DOHH2 (cell line): ENCODE results near the gene RAD51.
A peak's percentile ranks its signal among the peaks of the same experiment; 100 is the strongest.
"Not testable (repeated sequence)": the region's sequence is repeated elsewhere in the genome, so short reads cannot be mapped to it uniquely, and the experiment has no call there.

Source experiments
- H3F3A ChIP-seq: fragments of 200-600 bp; sonication (generic), shearing (Covaris generic); 2 replicates; pipeline ENCODE4 v1.6.0; 2016; ENCODE audit warnings: antibody characterized with exemption, mild to moderate bottlenecking; ENCODE audit not compliant: control insufficient read depth, insufficient read depth
- H3K27ac ChIP-seq: fragments of 200-600 bp; sonication (generic); 2 replicates; pipeline ENCODE4 v1.5.1; 2014; ENCODE audit warnings: low read depth, mild to moderate bottlenecking, low read length, moderate library complexity
- H3K27me3 ChIP-seq: fragments of 200-600 bp; sonication (generic); 2 replicates; pipeline ENCODE4 v1.6.1; 2014; ENCODE audit warnings: mild to moderate bottlenecking, low read length, mixed read lengths; ENCODE audit not compliant: control insufficient read depth
- H3K36me3 ChIP-seq: fragments of 200-600 bp; sonication (generic); 2 replicates; pipeline ENCODE4 v1.6.1; 2014; ENCODE audit warnings: mild to moderate bottlenecking, low read length, moderate library complexity, mixed read lengths; ENCODE audit not compliant: control insufficient read depth
- H3K4me1 ChIP-seq: fragments of 200-600 bp; sonication (generic); 2 replicates; pipeline ENCODE4 v1.6.1; 2014; ENCODE audit warnings: mild to moderate bottlenecking, low read length, mixed read lengths; ENCODE audit not compliant: control insufficient read depth
- H3K4me2 ChIP-seq: fragments of 200-600 bp; sonication (generic); 2 replicates; pipeline ENCODE4 v1.6.0; 2014; ENCODE audit warnings: mild to moderate bottlenecking, low read length, moderate library complexity
- H3K4me3 ChIP-seq: fragments of 200-600 bp; sonication (generic); 2 replicates; pipeline ENCODE4 v1.5.1; 2014; ENCODE audit warnings: mild to moderate bottlenecking, low read length, mixed read lengths
- H3K79me2 ChIP-seq: fragments of 200-600 bp; sonication (generic); 2 replicates; pipeline ENCODE4 v1.6.1; 2014; ENCODE audit warnings: mild to moderate bottlenecking, low read length, mixed read lengths; ENCODE audit not compliant: control insufficient read depth
- H3K9me2 ChIP-seq: fragments of 200-600 bp; sonication (generic); replicated peaks from 2 replicates; pipeline ENCODE4 v1.6.1; 2014; ENCODE audit warnings: mild to moderate bottlenecking, low read length, mixed read lengths; ENCODE audit not compliant: control insufficient read depth
- H3K9me3 ChIP-seq: fragments of 200-600 bp; sonication (generic); 2 replicates; pipeline ENCODE4 v1.6.1; 2014; ENCODE audit warnings: antibody characterized with exemption, low read length, mixed read lengths; ENCODE audit not compliant: control insufficient read depth, insufficient read depth
- H4K20me1 ChIP-seq: fragments of 200-600 bp; sonication (generic); 2 replicates; pipeline ENCODE4 v1.6.0; 2014; ENCODE audit warnings: low read depth, mild to moderate bottlenecking, antibody characterized with exemption, low read length, moderate library complexity; ENCODE audit not compliant: control insufficient read depth, insufficient read depth
- EZH2phosphoT487 ChIP-seq: fragments of 200-600 bp; sonication (generic); IDR thresholded peaks from 2 replicates; pipeline ENCODE4 v1.6.1; 2017; ENCODE audit warnings: borderline replicate concordance, mild to moderate bottlenecking, antibody characterized with exemption, low read length, moderate library complexity, mixed read lengths
- TF ChIP-seq, protein P1 (sequence below): fragments of 200-600 bp; sonication (generic); IDR thresholded peaks from one replicate; pipeline ENCODE4 v1.5.1; 2014; ENCODE audit warnings: antibody characterized with exemption, mild to moderate bottlenecking, low read depth, low read length; ENCODE audit not compliant: poor library complexity, severe bottlenecking

Gene RAD51

GRCh38 chr15:40664909-40665308 lies 30.1 kb upstream of the RAD51 start:
- H3K9me3 ChIP-seq: no peaks in the 10 kb centered on the region
- no peak for TF ChIP-seq EZH2phosphoT487
- TF ChIP-seq, protein P1, sequence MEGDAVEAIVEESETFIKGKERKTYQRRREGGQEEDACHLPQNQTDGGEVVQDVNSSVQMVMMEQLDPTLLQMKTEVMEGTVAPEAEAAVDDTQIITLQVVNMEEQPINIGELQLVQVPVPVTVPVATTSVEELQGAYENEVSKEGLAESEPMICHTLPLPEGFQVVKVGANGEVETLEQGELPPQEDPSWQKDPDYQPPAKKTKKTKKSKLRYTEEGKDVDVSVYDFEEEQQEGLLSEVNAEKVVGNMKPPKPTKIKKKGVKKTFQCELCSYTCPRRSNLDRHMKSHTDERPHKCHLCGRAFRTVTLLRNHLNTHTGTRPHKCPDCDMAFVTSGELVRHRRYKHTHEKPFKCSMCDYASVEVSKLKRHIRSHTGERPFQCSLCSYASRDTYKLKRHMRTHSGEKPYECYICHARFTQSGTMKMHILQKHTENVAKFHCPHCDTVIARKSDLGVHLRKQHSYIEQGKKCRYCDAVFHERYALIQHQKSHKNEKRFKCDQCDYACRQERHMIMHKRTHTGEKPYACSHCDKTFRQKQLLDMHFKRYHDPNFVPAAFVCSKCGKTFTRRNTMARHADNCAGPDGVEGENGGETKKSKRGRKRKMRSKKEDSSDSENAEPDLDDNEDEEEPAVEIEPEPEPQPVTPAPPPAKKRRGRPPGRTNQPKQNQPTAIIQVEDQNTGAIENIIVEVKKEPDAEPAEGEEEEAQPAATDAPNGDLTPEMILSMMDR: no peak

GRCh38 chr15:40676290-40676689 lies 18.7 kb upstream of the RAD51 start:
- H3F3A ChIP-seq: not testable (repeated sequence)
- peaks cover 29% of the 10 kb centered on the region for H3K4me1 ChIP-seq

More at GRCh38 chr15:40664909-40665308, 30.1 kb upstream of the RAD51 start:
- Histone ChIP-seq H3K27me3 (no peaks in the 10 kb centered on the region), H3K4me3 (no peak overlapping the region), H3K27ac (no peak overlapping the region), H3K9me2 (no peaks in the 10 kb centered on the region), H4K20me1 (no peaks in the 10 kb centered on the region), H3K36me3 (peaks cover 38% of the 10 kb centered on the region), H3K4me1 (no peaks in the 10 kb centered on the region), H3K4me2 (no peak overlapping the region), H3K79me2 (no peaks in the 10 kb centered on the region), H3F3A (peaks cover 5% of the 10 kb centered on the region)

GRCh38 chr15:40676906-40677305 lies 18.1 kb upstream of the RAD51 start:
- not testable (repeated sequence) for H3K27ac ChIP-seq, H3K36me3 ChIP-seq, H3F3A ChIP-seq, H3K4me2 ChIP-seq, H3K27me3 ChIP-seq, H3K9me3 ChIP-seq, H3K79me2 ChIP-seq, H3K4me3 ChIP-seq, H4K20me1 ChIP-seq, H3K9me2 ChIP-seq
- H3K4me1 ChIP-seq: peaks cover 29% of the 10 kb centered on the region

More at GRCh38 chr15:40676290-40676689, 18.7 kb upstream of the RAD51 start:
- H3K4me3 ChIP-seq, H3K9me3 ChIP-seq, H3K79me2 ChIP-seq, H3K9me2 ChIP-seq, H3K4me2 ChIP-seq, H4K20me1 ChIP-seq, H3K36me3 ChIP-seq, H3K27ac ChIP-seq, H3K27me3 ChIP-seq: not testable (repeated sequence)

DNA sequence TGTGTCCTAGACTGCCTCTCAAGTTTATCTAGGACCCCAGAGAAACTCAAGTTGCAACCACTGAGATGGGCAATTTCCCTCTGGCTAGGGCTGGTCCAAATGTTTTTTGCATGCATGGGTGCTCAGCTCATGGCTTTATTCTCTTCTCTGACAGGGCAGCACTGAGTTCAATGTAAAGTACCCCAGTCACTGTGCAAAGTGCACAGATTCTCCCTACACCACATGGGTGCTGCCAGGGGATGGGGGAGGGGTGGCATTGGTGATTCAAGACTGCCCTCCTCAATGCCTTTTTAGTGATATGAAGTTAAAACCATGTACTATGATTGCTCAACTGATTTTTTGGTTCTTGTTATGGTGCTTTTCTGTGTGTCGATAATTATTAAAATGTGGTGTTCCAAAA lies 14.8 kb upstream of the RAD51 start:
- peak overlapping the region; percentile 22 for H3K4me3 ChIP-seq
- H3F3A ChIP-seq: peaks cover 7% of the 10 kb centered on the region
- H3K79me2 ChIP-seq: no peaks in the 10 kb centered on the region
- no peaks in the 10 kb centered on the region for H3K9me2 ChIP-seq
- TF ChIP-seq, protein P1: no peak
- TF ChIP-seq EZH2phosphoT487: no peak
- H3K4me1 ChIP-seq: peaks cover 24% of the 10 kb centered on the region
- no peaks in the 10 kb centered on the region for H3K27me3 ChIP-seq
- H3K9me3 ChIP-seq: no peaks in the 10 kb centered on the region
- H3K4me2 ChIP-seq: peak overlapping the region; percentile 49
- no peaks in the 10 kb centered on the region for H4K20me1 ChIP-seq
- H3K36me3 ChIP-seq: peaks cover 5% of the 10 kb centered on the region; the same call in 1 of the 2 replicates
- peak overlapping the region; percentile 81 for H3K27ac ChIP-seq

DNA sequence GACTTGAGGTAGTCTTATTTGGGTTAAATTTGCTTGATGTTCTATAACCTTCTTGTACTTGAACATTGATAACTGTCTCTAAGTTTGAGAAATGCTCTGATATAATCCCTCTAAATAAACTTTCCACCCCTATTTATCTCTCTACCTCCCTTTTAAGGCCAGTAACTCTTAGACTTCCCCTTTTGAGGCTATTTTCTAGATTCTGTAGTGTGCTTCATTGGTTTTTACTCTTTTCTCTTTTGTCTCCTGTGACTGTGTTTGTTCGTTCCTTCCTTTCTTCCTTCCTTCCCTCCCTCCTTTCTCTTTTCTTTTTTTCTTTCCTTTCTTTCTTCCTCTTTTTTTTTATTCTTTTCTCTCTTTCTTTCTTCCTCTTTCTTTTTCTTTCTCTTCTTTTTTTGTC lies 14.0 kb upstream of the RAD51 start:
- H3K4me1 ChIP-seq: peaks cover 24% of the 10 kb centered on the region
- not testable (repeated sequence) for H3K79me2 ChIP-seq, H3K9me2 ChIP-seq, H3K36me3 ChIP-seq, H3F3A ChIP-seq, H4K20me1 ChIP-seq, H3K9me3 ChIP-seq, H3K27me3 ChIP-seq
- H3K4me2 ChIP-seq: peak overlapping the region; percentile 49
- H3K4me3 ChIP-seq: peak overlapping the region; percentile 22
- H3K27ac ChIP-seq: peak overlapping the region; percentile 81
